D721Med (cell line): ENCODE results near the gene EML1.

Experiments
- DNase-seq: peaks from one replicate; pipeline ENCODE4 v3.0.0; 2011; ENCODE audit warnings: low spot score; ENCODE audit not compliant: insufficient read length
- FAIRE-seq: peaks from 2 replicates; lab custom pipeline; 2011; peaks lifted over from hg19 to GRCh38; lab: Jason Lieb, UNC
- TF ChIP-seq, protein P1 (sequence below): IDR thresholded peaks from 2 replicates; pipeline ENCODE4 v1.5.1; 2012; ENCODE audit warnings: mild to moderate bottlenecking, control low read depth; ENCODE audit not compliant: insufficient read depth; ENCODE audit errors: missing control alignments

EML1 gene

DNA sequence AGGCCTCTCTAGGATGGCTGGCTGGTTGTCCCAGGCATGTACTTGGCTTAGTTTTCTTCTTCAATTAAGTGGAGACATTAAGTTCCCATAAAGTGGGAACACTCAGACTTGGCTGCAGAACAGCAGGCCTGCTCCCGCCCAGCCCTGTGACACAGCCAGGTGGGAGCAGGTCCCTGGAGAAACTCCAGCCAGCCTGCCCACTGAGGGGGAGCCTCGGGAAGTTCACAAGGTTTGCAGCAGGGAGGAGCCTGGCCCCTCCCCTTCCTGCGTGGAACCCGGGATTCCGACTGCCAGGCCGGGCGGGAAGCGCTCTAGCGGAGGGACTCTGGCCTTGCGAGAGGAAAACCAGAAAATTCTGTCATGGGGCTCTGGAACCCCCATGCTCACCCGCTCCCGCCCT, 173.7 kb downstream of the EML1 start:
- DNase-seq (no peak), FAIRE-seq (no peak)
- TF ChIP-seq, protein P1, sequence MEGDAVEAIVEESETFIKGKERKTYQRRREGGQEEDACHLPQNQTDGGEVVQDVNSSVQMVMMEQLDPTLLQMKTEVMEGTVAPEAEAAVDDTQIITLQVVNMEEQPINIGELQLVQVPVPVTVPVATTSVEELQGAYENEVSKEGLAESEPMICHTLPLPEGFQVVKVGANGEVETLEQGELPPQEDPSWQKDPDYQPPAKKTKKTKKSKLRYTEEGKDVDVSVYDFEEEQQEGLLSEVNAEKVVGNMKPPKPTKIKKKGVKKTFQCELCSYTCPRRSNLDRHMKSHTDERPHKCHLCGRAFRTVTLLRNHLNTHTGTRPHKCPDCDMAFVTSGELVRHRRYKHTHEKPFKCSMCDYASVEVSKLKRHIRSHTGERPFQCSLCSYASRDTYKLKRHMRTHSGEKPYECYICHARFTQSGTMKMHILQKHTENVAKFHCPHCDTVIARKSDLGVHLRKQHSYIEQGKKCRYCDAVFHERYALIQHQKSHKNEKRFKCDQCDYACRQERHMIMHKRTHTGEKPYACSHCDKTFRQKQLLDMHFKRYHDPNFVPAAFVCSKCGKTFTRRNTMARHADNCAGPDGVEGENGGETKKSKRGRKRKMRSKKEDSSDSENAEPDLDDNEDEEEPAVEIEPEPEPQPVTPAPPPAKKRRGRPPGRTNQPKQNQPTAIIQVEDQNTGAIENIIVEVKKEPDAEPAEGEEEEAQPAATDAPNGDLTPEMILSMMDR = no peak

DNA sequence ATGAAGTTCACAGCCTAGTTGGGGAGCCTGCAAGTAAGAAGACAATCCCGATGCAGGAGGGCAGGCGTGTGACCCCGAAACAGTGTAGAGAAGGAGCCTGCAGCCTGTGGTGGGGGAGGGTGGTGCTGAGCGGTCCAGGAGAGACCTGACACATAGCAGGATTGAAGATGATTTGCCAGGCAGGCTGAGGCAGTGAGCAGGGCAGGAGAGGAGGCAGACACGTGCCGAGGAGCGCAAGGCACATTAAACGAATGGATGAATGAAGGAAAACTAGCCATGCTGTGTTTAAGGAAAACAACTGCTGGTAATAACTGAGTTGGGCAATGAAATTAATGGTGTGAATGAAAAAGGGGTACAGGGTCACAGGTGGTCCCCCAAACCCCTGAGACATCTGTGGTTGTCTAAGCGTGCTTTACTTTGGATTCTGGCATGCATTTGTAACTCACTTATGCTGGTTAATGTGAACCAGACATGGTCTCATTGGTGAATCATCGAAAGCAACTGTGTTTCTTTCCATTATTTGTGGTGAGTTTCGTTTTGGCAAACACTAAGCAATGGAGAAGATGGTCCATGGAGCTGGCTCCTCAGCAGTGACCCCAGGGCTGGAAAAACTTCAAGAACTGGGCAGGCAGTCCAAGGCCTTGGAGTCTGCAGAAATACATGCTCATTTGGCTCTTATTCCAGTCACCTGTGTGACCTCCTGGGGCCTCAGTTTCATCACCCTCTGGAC, 175.1 kb downstream of the EML1 start:
- DNase-seq = no peak
- TF ChIP-seq, protein P1 = no peak
- FAIRE-seq = no peak

DNA sequence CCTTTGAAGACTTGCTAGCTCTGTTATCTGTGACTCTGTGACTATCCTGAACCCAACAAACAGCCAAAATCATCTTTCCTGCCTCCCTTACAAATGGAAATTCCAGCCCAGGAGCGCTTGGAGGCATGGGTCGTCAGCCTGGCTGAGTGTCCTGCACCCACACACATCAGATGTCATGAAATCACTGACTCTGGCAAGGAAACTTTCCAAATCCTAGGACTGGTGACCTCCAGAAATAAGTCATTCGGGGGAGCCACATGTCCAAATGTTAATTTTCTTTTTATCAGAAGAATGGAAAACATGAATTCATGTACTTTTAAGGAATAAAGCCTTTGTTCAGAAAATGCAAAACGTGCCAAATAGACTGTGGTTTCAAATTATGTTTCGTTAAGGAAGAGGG, 175.7 kb downstream of the EML1 start:
- no peak for DNase-seq
- TF ChIP-seq, protein P1 = no peak
- FAIRE-seq = no peak

DNA sequence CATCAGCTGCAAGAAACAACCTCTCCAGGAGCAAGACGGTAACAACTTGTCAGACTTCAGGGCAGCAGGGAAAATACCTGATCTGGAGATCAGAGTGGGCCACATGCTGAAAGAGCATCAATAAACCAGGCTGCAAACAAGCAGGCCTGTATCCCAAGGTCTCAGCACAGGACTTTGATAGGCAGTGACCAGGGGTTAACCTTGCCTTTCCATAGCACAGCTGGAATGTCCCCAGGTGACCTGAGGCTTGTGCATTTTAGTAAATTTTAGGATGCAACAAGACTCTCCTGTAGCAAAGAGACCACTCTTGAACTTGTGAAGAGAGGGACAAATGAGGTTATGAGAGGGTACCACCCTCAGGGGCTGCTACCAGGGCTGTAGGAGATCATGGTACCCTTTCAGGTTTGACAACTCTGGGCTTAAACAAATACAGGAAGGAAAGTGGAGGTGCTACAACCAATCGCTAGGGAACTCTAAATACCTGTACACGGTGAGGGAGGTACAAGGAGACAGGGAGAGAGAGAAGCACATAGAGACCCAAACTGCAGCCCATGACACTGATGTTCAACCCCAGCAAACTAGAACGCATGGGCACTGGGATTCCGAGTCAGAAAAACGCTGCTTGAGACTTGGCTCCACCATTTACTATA, 176.6 kb downstream of the EML1 start:
- TF ChIP-seq, protein P1 = no peak
- DNase-seq (no peak), FAIRE-seq (peak; percentile 21)

DNA sequence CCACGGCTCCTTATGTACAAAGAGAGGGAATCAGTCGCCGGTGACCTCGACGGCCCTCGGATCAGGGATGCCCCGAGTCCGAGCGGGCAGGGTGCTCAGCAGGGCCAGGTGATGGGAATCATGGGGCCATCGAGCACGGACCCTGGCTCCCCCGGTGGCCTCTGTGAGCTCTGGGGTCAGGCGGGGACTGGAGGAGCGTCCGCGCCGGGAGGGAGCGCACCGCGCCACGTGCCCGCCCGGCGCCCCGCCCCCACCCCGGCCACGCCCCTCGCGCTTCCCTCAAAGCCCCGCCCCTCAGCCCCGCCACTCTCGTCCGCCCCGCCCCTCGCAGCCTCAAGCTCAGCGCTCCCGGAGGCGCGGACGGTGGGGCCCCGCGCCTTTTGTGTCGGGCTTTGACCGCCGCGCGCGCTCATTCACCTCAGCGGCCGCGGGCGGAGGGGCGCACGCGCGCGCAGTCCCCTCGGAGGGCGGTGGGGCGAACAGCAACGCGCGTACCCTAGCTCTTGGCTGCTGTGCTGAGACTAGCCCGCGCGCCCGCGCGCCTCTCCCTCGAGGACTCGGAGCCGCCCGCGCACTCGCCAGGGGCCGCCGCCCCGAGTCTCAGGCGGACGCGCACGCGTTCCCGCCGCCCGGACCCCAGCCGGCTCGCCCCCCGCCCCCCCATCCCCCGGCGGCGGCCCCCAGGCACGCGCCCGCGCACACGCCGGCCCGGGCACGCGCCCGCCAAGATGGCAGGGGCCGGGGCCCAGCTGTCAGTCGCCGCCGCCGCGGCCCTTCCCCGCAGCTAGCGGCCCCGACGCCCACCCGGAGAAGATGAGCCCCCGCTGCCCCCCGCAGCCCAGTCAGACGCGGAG, 178.1 kb downstream of the EML1 start:
- FAIRE-seq (no peak), DNase-seq (peak; percentile 81)
- TF ChIP-seq, protein P1 = no peak

DNA sequence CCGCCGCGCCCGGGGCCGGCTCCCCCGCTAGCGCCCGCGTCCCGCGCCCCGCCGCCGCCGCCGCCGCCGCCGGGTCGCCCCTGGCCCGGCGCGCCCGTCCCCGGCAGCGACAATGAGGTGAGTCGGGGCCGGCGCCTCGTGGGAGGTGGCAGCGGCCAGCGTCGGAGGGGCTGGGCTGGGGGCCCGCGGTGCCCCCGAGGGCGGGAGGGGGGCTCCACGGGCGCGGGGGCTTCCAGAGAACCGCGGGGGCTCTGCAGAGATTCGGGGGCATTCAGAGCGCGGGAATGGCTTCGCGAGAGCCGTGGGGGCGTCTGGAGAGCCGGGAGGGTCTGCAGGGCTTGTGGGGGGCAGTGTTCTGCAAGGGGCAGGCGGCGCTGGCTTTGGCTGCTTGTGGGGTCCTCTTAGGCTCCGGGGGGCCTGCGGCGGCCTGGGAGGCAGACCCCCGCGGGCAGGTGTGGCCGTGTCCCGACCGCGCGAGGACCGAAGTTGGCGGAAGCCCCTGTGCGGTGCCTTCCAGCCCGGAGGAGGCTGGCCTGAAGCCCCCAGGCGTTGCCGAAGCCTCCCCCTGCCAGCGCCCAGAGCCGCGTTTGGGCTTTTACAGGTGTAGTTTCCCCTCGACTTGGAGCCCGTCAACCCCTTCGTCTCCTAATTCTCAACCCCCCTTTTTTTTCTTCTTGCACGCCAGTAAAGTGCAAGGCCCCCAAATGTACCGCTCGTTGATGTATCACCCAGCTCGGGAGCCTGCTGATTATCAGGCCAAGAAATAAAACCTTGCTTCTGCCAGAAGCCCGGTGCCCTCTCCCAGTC, 178.9 kb downstream of the EML1 start:
- no peak for DNase-seq
- TF ChIP-seq, protein P1 = no peak
- no peak for FAIRE-seq
